Ovary (tissue), 3 donors: ENCODE results near the gene SNAPC2.

Experiments used
- POLR2A ChIP-seq: fragments of 450-650 bp; IDR thresholded peaks from one replicate; pipeline ENCODE4 v1.6.1; 2017; ENCODE audit warnings: antibody characterized with exemption, mild to moderate bottlenecking, moderate library complexity
- TF ChIP-seq, protein P1 (sequence below), 3 donors: fragments of 450-650 bp in 2 of 3; fragments of 200-600 bp in 1 of 3; IDR thresholded peaks; one replicate each; pipeline versions ENCODE4 v1.5.1 to v1.8.0; 2016 to 2022; ENCODE audit warnings: antibody characterized with exemption in 3 of 3, mild to moderate bottlenecking in 1 of 3
- donor health status: DM: no; HTN: no; CAD: no.

DNA sequence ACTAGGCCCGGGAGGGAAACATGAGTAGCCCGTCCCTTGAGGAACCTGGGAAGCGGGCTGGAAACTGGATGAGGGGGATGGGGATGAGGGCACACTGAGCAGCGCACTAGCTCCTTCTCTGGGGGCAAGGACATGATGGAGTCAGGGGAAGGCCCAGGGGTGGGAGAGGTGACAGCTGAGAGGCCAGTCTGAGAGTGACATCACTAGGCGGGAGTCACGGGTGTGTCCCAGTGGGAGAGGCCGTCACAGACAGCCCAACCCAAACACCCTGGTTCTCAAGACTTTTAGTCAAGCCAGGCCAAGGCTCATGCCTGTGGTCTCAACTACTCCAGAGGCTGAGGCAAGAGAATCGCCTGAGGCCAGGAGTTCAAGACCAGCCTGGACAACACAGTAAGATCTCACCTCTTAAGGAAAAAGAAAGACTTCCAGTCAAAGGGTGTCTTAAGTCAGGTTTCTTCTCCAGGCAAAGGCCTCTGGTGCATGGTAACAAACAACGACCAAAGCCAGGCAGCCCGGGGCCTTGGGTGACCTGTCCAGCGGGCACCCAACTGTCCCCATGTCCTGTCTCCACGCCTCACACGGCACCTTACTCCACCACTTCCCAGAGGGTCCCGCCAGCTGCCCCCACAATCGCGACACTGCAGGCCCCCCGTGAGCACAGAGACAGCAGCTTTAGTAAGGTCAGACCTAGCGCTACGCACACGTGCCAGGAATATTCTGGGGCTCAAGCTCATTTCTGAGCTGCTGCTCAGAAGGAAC is 48.8 kb downstream of the SNAPC2 start:
- TF ChIP-seq, protein P1, sequence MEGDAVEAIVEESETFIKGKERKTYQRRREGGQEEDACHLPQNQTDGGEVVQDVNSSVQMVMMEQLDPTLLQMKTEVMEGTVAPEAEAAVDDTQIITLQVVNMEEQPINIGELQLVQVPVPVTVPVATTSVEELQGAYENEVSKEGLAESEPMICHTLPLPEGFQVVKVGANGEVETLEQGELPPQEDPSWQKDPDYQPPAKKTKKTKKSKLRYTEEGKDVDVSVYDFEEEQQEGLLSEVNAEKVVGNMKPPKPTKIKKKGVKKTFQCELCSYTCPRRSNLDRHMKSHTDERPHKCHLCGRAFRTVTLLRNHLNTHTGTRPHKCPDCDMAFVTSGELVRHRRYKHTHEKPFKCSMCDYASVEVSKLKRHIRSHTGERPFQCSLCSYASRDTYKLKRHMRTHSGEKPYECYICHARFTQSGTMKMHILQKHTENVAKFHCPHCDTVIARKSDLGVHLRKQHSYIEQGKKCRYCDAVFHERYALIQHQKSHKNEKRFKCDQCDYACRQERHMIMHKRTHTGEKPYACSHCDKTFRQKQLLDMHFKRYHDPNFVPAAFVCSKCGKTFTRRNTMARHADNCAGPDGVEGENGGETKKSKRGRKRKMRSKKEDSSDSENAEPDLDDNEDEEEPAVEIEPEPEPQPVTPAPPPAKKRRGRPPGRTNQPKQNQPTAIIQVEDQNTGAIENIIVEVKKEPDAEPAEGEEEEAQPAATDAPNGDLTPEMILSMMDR (IDR thresholded peaks at IDR 0.05) = no peak
- no peak for TF ChIP-seq POLR2A
